Tibial nerve (tissue), 4 donors: Measurements from ENCODE around the gene RAB15. TPM values are rescaled to one million over a fixed set of nuclear protein-coding genes. Genes with fewer than 3 reads are reported as not detected.

Source experiments
- DNase-seq, 2 donors: peaks; one replicate each; pipeline ENCODE4 v3.0.0-alpha.2; 2019; ENCODE audit warnings: low spot score in 2 of 2
- H3K27ac ChIP-seq, 4 donors: fragments of 200-600 bp; sonication (generic) in 3 of 4; one replicate each; pipeline ENCODE4 v1.5.1; 2017 to 2019; ENCODE audit warnings: mild to moderate bottlenecking in 1 of 4
- H3K27me3 ChIP-seq, 2 donors: fragments of 200-600 bp; sonication (generic) in 1 of 2; one replicate each; pipeline versions ENCODE4 v1.5.1 to v1.6.0; 2017 to 2019
- H3K36me3 ChIP-seq, 3 donors: fragments of 200-600 bp; sonication (generic); one replicate each; pipeline ENCODE4 v1.5.1; 2018 to 2019
- H3K4me1 ChIP-seq, 4 donors: fragments of 200-600 bp; sonication (generic) in 3 of 4; one replicate each; pipeline ENCODE4 v1.5.1; 2017 to 2019
- H3K4me3 ChIP-seq, 4 donors: fragments of 200-600 bp; sonication (generic) in 3 of 4; one replicate each; pipeline ENCODE4 v1.5.1; 2017 to 2019; ENCODE audit warnings: mild to moderate bottlenecking in 1 of 4, moderate library complexity in 1 of 4
- H3K9me3 ChIP-seq, 4 donors: fragments of 200-600 bp; sonication (generic) in 3 of 4; one replicate each; pipeline ENCODE4 v1.5.1; 2017 to 2019
- CTCF ChIP-seq, 5 experiments: fragments of 200-600 bp in 3 of 5; fragments of 450-650 bp in 2 of 5; sonication (generic) in 3 of 5; IDR thresholded peaks; one replicate each; pipeline ENCODE4 v1.5.1; 2016 to 2019; ENCODE audit warnings: antibody characterized with exemption in 5 of 5, mild to moderate bottlenecking in 3 of 5, moderate library complexity in 2 of 5
- EP300 ChIP-seq, 2 donors: sonication (generic); formaldehyde crosslinking; IDR thresholded peaks; one replicate each; pipeline ENCODE4 v1.6.1; 2017; ENCODE audit warnings: antibody characterized with exemption in 2 of 2, mild to moderate bottlenecking in 1 of 2
- POLR2A ChIP-seq, 2 donors: fragments of 450-650 bp; IDR thresholded peaks; one replicate each; pipeline ENCODE4 v1.6.1; 2017; ENCODE audit warnings: antibody characterized with exemption in 2 of 2, mild to moderate bottlenecking in 2 of 2, moderate library complexity in 2 of 2
- WGBS, 2 donors: methylation state at CpG; one replicate each; pipeline ENCODE4 v1.1.5; 2018; 5-methylcytosine and 5-hydroxymethylcytosine counted together
- total RNA-seq, 4 donors: library from RNA; depleted of rRNA; stranded (reverse); fragments of >200 nt; gene quantifications; one replicate each; pipeline ENCODE4 v1.1.0, GENCODE V29; 2016

Gene RAB15
- total RNA-seq, 4 donors from 2014 or later: 0.22 to 2.4 (median 0.42) TPM; not detected in 1

- peaks cover 0 to 10% (median 2%) of the 10 kb centered on the region in 4 donors for H3K4me1 ChIP-seq
- peak overlapping the region in 1 of 4 donors; percentile 13 for H3K27ac ChIP-seq
- TF ChIP-seq CTCF (IDR thresholded peaks at IDR 0.05) (no peak), POLR2A (IDR thresholded peaks at IDR 0.05) (no peak), EP300 (IDR thresholded peaks at IDR 0.05) (no peak)
- no peaks in the 10 kb centered on the region for H3K27me3 ChIP-seq
- H3K9me3 ChIP-seq: no peaks in the 10 kb centered on the region
- 83 to 100% methylated on average over 2 of the region's 2 CpGs for WGBS, 2 donors
- no peak for DNase-seq
- no peak overlapping the region for H3K4me3 ChIP-seq
- H3K36me3 ChIP-seq: peaks cover 0 to 17% (median 0%) of the 10 kb centered on the region in 3 donors
Observed at GRCh38 chr14:65003394-65003793, 31.3 kb upstream of the RAB15 start.

GRCh38 chr14:65002586-65003210 is 30.6 kb upstream of the RAB15 start:
- 64 to 76% methylated on average over 6 of the region's 6 CpGs for WGBS, 2 donors
- Histone ChIP-seq H3K9me3 (no peaks in the 10 kb centered on the region), H3K27ac (peak overlapping the region in 1 of 4 donors; percentile 13), H3K27me3 (no peaks in the 10 kb centered on the region), H3K36me3 (peaks cover 0 to 13% (median 0%) of the 10 kb centered on the region in 3 donors), H3K4me1 (peaks cover 0 to 12% (median 2%) of the 10 kb centered on the region in 4 donors), H3K4me3 (no peak overlapping the region)
- TF ChIP-seq EP300 (IDR thresholded peaks at IDR 0.05) (no peak), CTCF (IDR thresholded peaks at IDR 0.05) (no peak), POLR2A (IDR thresholded peaks at IDR 0.05) (no peak)
- DNase-seq: no peak

GRCh38 chr14:65001723-65002122 is 29.6 kb upstream of the RAB15 start:
- DNase-seq: no peak
- Histone ChIP-seq H3K9me3 (no peaks in the 10 kb centered on the region), H3K4me1 (peaks cover 0 to 7% (median 0%) of the 10 kb centered on the region in 4 donors), H3K4me3 (no peak overlapping the region), H3K27ac (no peak overlapping the region), H3K27me3 (no peaks in the 10 kb centered on the region), H3K36me3 (peaks cover 0 to 13% (median 0%) of the 10 kb centered on the region in 3 donors)
- WGBS, 2 donors: 91 to 95% methylated on average over 6 of the region's 6 CpGs
- no peak for TF ChIP-seq CTCF (IDR thresholded peaks at IDR 0.05)
- no peak for TF ChIP-seq EP300 (IDR thresholded peaks at IDR 0.05)
- no peak for TF ChIP-seq POLR2A (IDR thresholded peaks at IDR 0.05)

GRCh38 chr14:65000898-65001591 is 28.9 kb upstream of the RAB15 start:
- no peak overlapping the region for H3K27ac ChIP-seq
- H3K9me3 ChIP-seq: no peaks in the 10 kb centered on the region
- no peaks in the 10 kb centered on the region for H3K27me3 ChIP-seq
- no peak overlapping the region for H3K4me3 ChIP-seq
- H3K36me3 ChIP-seq: peaks cover 0 to 13% (median 0%) of the 10 kb centered on the region in 3 donors
- TF ChIP-seq EP300 (IDR thresholded peaks at IDR 0.05) (no peak), POLR2A (IDR thresholded peaks at IDR 0.05) (no peak), CTCF (IDR thresholded peaks at IDR 0.05) (no peak)
- WGBS, 2 donors: 63 to 66% methylated on average over 6 of the region's 6 CpGs
- no peak for DNase-seq
- H3K4me1 ChIP-seq: peaks cover 0 to 7% (median 0%) of the 10 kb centered on the region in 4 donors

- Histone ChIP-seq H3K27me3 (no peaks in the 10 kb centered on the region), H3K4me3 (no peak overlapping the region), H3K27ac (no peak overlapping the region), H3K4me1 (peaks cover 0 to 12% (median 0%) of the 10 kb centered on the region in 4 donors), H3K36me3 (no peaks in the 10 kb centered on the region), H3K9me3 (no peaks in the 10 kb centered on the region)
- TF ChIP-seq CTCF (IDR thresholded peaks at IDR 0.05): no peak
- no peak for TF ChIP-seq POLR2A (IDR thresholded peaks at IDR 0.05)
- no peak for TF ChIP-seq EP300 (IDR thresholded peaks at IDR 0.05)
- DNase-seq: no peak
Observed at GRCh38 chr14:64998455-64998931, 26.4 kb upstream of the RAB15 start.
